ENCODE results near the gene IFNA16.
"Not testable (repeated sequence)": the region's sequence is repeated elsewhere in the genome, so short reads cannot be mapped to it uniquely, and the experiment has no call there.

IFNA16 gene

DNA sequence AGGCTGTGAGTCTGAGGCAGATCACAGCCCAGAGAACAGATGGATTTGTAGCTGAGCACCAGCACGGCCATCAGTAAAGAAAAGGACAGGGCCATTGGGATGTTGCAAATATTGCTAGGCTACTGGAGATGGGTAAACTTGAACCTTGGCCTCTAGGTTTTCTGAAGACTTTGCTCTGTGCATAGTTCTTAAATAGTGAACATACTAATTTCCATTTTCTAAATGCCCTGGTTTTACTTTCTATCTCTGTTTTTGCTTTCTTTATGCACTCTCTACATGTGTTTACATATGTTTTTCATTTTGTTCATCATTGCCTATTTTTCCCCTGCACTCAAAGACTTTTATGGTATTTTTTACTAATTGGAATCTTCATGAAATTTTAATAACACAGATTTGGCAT is at the start of gene IFNA16:
IFNA16 (minus strand) TSS at position 101 of the 400 bp plus-strand sequence; CDS start at position 95, 6 bp downstream.
- DNase-seq (ENCODE audit: extremely low read depth, low read depth) = not testable (repeated sequence)

DNA sequence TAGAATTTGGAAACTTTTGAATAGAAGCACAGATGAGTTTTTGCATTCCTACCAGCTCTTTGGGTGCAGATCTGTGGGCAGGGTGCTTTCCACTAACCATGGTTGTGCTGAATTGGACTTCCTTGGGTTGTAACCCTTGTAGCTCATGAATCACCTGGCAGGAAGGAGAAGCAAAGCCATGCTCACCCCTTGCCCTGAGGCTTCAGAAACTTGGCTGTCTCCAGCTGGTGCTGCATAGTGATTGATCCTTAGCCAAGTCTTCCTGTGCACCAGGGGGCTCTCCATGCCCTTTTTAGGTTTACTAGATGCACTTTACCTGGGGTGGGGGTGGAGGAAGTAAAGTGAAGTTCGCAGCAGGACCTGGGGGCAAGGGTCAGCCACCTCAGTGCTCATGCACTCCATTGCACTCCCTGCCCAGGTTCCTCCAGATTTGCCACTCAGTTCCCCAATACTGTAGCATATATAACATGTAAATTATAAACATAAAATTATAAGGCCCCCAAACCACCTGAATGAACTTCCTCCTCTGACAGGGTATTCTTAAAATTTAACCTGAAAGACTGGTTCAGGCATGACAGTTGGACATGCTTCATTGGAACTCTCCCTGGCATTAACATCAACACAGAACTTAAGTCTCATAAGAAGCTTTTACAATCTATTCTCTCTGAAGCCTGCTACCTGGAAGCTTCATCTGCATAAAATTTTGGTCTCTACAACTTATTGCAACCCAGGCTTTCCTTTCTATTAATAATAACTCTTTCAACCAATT is 48.5 kb upstream of the IFNA16 start:
- DNase-seq (ENCODE audit: extremely low read depth, low read depth) = no peak
- TF ChIP-seq, protein P1, sequence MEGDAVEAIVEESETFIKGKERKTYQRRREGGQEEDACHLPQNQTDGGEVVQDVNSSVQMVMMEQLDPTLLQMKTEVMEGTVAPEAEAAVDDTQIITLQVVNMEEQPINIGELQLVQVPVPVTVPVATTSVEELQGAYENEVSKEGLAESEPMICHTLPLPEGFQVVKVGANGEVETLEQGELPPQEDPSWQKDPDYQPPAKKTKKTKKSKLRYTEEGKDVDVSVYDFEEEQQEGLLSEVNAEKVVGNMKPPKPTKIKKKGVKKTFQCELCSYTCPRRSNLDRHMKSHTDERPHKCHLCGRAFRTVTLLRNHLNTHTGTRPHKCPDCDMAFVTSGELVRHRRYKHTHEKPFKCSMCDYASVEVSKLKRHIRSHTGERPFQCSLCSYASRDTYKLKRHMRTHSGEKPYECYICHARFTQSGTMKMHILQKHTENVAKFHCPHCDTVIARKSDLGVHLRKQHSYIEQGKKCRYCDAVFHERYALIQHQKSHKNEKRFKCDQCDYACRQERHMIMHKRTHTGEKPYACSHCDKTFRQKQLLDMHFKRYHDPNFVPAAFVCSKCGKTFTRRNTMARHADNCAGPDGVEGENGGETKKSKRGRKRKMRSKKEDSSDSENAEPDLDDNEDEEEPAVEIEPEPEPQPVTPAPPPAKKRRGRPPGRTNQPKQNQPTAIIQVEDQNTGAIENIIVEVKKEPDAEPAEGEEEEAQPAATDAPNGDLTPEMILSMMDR (IDR thresholded peaks at IDR 0.05; ENCODE audit: low read depth, low read length) = no peak

DNA sequence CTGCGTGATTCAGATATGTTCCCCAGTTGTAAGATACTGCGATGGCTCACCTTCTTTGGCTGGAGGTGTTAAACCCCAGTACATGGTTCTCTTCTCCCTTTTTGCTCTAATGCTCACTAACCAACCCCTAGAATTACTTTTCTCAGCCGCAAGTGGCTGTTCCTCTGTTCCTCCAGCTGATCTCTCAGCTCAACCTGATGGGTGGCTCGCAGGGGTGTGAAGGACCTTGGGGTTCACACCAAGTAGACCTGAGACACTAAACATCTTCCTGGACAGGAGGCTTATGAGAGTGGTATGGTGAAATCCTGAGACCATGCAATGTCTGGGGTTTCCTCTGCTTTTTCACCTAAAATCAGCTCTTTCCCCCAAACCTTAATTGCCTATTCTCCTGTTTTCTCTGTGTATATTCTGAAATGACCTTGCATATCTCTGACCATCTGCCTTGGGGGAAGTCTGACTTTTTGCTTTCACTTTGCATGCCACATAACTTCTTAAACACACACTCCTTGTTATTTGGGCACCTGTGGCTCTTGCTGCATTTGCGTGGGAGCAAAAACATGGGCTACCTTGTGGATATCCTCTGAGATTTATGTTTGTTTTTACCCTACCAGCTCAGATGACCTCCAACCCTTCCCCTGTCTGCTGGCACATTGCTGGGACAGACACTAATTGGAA is 38.6 kb upstream of the IFNA16 start:
- TF ChIP-seq, protein P1 (IDR thresholded peaks at IDR 0.05; ENCODE audit: low read depth, low read length) = no peak
- no peak for DNase-seq (ENCODE audit: extremely low read depth, low read depth)

DNA sequence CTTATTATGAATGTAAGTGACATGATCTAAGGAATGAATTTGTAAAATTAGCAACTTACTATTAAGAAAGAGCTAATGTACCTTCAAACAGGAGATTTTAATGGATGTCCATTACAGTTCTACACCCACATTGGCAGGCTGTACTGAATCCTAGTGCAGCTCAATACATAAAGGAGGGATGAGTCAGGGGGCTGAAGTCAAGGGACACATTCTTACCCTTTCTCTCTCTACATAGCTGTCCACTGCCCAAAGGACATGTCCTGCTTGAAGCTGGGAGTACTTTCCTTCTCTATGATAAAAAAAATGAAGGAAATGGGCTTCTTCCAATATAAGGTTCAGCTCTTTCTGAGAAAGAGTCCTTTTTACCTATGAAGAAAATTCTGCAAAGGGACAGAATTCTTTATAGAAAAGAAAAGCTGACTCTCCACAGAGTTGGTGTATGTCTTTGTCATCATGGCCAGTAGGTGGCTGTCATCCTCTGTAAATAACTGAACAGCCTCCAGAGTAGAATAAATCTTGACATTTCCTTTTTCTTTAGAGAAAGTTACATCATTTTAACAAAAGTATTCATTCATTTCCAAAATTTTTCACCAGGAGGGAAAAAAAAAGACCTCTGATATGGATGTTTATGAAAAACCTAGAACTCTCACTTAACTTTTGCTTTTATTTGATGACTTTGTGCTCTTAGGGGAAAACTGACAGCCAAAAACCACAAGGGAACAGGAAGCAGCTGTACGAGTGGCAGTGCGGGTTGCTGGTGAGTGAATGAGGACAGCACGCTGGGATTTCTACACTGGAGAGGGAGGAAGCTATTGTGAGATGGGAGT is 35.8 kb upstream of the IFNA16 start:
- TF ChIP-seq, protein P1 (IDR thresholded peaks at IDR 0.05; ENCODE audit: low read depth, low read length) = peak; percentile 40
- DNase-seq (ENCODE audit: extremely low read depth, low read depth) = peak; percentile 2

DNA sequence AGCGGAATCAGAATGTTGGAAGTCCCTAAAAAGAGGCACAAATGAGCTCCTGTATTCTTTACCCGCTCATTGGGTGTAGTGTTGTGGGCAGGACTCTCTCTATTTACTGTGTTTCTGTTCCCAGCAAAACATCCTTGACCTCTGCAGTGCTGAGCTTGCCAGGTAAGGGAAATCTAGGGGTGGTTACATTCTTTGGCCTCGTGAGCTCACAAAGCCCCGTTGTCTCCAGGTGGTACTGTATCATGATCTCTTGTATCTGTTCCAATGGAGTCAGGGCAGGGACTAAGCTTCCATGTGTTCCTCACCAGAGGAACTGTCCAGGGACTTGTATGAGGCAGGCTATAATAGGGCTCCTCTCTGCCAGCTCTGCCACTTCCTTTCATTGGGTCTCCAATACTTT is 34.5 kb upstream of the IFNA16 start:
- no peak for DNase-seq (ENCODE audit: extremely low read depth, low read depth)
- TF ChIP-seq, protein P1 (IDR thresholded peaks at IDR 0.05; ENCODE audit: low read depth, low read length) = no peak

DNA sequence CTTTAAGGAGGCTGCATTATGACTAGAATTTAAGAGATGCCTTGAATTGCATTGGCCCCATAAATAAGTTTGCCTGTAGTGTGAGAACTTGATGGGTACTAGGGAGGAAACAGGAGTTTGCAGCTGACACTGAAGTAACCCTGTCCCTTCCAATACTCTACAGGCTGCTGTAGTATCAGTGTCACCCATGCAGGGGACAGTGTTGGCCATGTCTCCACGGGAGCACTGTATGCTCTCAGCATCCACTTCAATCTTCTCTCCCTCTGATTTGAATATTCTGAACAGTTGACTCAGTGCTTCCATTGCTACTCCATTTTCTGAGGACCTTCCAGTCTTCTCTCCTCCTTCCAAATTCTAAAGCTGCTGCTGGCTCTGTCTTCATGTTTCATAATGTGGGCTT is 34.1 kb upstream of the IFNA16 start:
- DNase-seq (ENCODE audit: extremely low read depth, low read depth) = no peak
- TF ChIP-seq, protein P1 (IDR thresholded peaks at IDR 0.05; ENCODE audit: low read depth, low read length) = no peak

DNA sequence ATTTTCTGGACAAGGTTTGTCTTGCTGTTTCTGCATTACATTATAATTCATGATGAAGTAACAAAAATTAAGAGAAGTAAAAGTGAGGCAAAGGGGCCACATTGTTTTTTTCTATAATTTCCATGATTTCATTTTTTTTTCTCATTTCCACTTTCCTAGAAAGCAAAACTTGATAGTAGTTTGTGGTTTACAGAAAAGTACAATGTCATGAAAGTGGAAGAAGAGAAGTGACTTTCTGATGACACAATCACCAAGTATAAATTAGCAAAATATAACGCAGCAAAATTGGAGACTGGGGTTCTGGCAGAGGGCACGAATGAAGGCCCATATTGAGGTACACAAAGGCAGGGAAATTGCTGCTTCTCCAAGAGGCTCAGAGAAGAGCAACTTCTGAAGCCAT is 27.7 kb upstream of the IFNA16 start:
- TF ChIP-seq, protein P1 (IDR thresholded peaks at IDR 0.05; ENCODE audit: low read depth, low read length) = no peak
- no peak for DNase-seq (ENCODE audit: extremely low read depth, low read depth)

Measured in AG09319 (cell line).